HL-60 (cell line): ENCODE measurements around the gene ZSCAN2.
"Not testable (repeated sequence)": the region's sequence is repeated elsewhere in the genome, so short reads cannot be mapped to it uniquely, and the experiment has no call there.

Experiments used
- DNase-seq, 2 experiments: peaks; one replicate each; pipeline ENCODE4 v3.0.0-alpha.2; 2010 to 2020; ENCODE audit warnings: low read depth in 1 of 2, low spot score in 1 of 2
- H3K27ac ChIP-seq: fragments of 250-450 bp; sonication (Bioruptor Pico); replicated peaks from 2 replicates; pipeline ENCODE4 v1.5.1; 2020; ENCODE audit warnings: mild to moderate bottlenecking, moderate library complexity
- H3K27me3 ChIP-seq: fragments of 250-450 bp; sonication (Bioruptor Pico); 2 replicates; pipeline ENCODE4 v1.5.1; 2021; ENCODE audit warnings: mild to moderate bottlenecking, moderate library complexity; ENCODE audit not compliant: insufficient read depth, poor library complexity, severe bottlenecking
- H3K4me3 ChIP-seq: replicated peaks from 2 replicates; pipeline ENCODE4 v1.5.1; 2011; ENCODE audit warnings: mild to moderate bottlenecking, control low read depth, low read length; ENCODE audit not compliant: insufficient read depth
- GABPA ChIP-seq: IDR thresholded peaks from 2 replicates; pipeline ENCODE4 v1.6.1; 2012; ENCODE audit warnings: low read depth
- POLR2AphosphoS5 ChIP-seq: IDR thresholded peaks from 2 replicates; pipeline ENCODE4 v1.6.1; 2012; ENCODE audit warnings: low read depth
- REST ChIP-seq: IDR thresholded peaks from 2 replicates; pipeline ENCODE4 v1.6.1; 2012; ENCODE audit warnings: low read depth; ENCODE audit not compliant: insufficient replicate concordance
- SPI1 ChIP-seq: IDR thresholded peaks from 2 replicates; pipeline ENCODE4 v1.6.1; 2012; ENCODE audit warnings: low read depth, mild to moderate bottlenecking, borderline replicate concordance
- long read RNA-seq: library from polyadenylated mRNA; unstranded; transcript quantifications from one replicate; pipeline ENCODE4 v2.0.0, GENCODE V29; 2020
- TF ChIP-seq, protein P1 (sequence below): IDR thresholded peaks from one replicate; pipeline ENCODE4 v1.5.1; 2011; ENCODE audit warnings: low read length, control low read depth, inconsistent platforms; ENCODE audit not compliant: insufficient read depth

The ZSCAN2 gene
- long read RNA-seq, transcript ZSCAN2-207 (3 exons, 3,813 nt) = minor isoform, 6 of 40 reads
- long read RNA-seq, transcript ZSCAN2-214 (3 exons, 2,242 nt) = major isoform, 25 of 40 reads
- long read RNA-seq, partial matches to known transcripts = 1 of 40 reads
- long read RNA-seq, other reads (novel, unspliced or antisense) = 6 of 40 reads

- H3K4me3 ChIP-seq = peak within 1 kb of the TSS; percentile 98
- peak within 1 kb of the TSS; percentile 63 for H3K27ac ChIP-seq
- no peaks in the 10 kb centered on the region for H3K27me3 ChIP-seq
- peak; percentile 79 to 97 for DNase-seq
- no peak for TF ChIP-seq REST
- no peak; the same call in 1 of the 2 replicates for TF ChIP-seq POLR2AphosphoS5
- TF ChIP-seq SPI1 = no peak
- no peak for TF ChIP-seq GABPA
- TF ChIP-seq, protein P1, sequence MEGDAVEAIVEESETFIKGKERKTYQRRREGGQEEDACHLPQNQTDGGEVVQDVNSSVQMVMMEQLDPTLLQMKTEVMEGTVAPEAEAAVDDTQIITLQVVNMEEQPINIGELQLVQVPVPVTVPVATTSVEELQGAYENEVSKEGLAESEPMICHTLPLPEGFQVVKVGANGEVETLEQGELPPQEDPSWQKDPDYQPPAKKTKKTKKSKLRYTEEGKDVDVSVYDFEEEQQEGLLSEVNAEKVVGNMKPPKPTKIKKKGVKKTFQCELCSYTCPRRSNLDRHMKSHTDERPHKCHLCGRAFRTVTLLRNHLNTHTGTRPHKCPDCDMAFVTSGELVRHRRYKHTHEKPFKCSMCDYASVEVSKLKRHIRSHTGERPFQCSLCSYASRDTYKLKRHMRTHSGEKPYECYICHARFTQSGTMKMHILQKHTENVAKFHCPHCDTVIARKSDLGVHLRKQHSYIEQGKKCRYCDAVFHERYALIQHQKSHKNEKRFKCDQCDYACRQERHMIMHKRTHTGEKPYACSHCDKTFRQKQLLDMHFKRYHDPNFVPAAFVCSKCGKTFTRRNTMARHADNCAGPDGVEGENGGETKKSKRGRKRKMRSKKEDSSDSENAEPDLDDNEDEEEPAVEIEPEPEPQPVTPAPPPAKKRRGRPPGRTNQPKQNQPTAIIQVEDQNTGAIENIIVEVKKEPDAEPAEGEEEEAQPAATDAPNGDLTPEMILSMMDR = no peak
These were observed at the start of gene ZSCAN2 for GRCh38 chr15:84600687-84601554. ZSCAN2 (plus strand) TSS chr15:84601009; CDS start chr15:84603928, 2,919 bp downstream.

GRCh38 chr15:84551624-84552023, 49.2 kb upstream of the ZSCAN2 start:
- not testable (repeated sequence) for H3K27me3 ChIP-seq, H3K27ac ChIP-seq, DNase-seq, H3K4me3 ChIP-seq

- Histone ChIP-seq H3K27ac (no peak overlapping the region), H3K27me3 (no peaks in the 10 kb centered on the region), H3K4me3 (no peak overlapping the region)
- no peak for TF ChIP-seq GABPA
- TF ChIP-seq, protein P1 = no peak
- TF ChIP-seq POLR2AphosphoS5 = no peak
- no peak for TF ChIP-seq SPI1
- TF ChIP-seq REST = no peak
- DNase-seq = no peak
These were observed 47.9 kb upstream of the ZSCAN2 start for GRCh38 chr15:84552896-84553295.

- H3K4me3 ChIP-seq, H3K27ac ChIP-seq, H3K27me3 ChIP-seq, DNase-seq: not testable (repeated sequence)
These were observed 44.1 kb upstream of the ZSCAN2 start for GRCh38 chr15:84556690-84557089.

DNA sequence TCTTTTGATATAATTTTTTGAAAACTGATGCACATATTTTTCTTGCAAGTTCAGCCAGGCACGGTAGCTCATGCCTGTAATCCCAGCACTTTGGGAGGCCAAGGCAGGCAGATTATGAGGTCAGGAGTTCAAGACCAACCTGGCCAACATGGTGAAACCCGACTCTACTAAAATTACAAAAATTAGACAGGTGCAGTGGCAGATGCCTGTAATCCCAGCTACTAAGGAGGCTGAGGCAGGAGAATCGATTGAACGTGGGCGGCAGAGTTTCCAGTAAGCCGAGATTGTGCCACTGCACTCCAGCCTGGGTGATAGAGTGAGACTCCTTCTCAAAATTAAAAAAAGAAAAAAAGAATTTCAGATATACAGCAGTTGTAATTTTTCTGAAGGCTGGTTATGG, 32.8 kb upstream of the ZSCAN2 start:
- DNase-seq, H3K27me3 ChIP-seq, H3K27ac ChIP-seq, H3K4me3 ChIP-seq: not testable (repeated sequence)
